Esophagus squamous epithelium (tissue), 5 donors: ENCODE data around the gene KCNJ11. TPM values are rescaled to one million over a fixed set of nuclear protein-coding genes. Genes with fewer than 3 reads are reported as not detected.
A peak's percentile ranks its signal among the peaks of the same experiment; 100 is the strongest.

Experiments
- DNase-seq: peaks from one replicate; lab custom pipeline; 2025; lab: John Stamatoyannopoulos, UW
- H3K27ac ChIP-seq, 4 donors: fragments of 200-600 bp; sonication (generic); one replicate each; pipeline ENCODE4 v1.5.1; 2016 to 2019; ENCODE audit warnings: mild to moderate bottlenecking in 1 of 4
- H3K27me3 ChIP-seq, 4 donors: fragments of 200-600 bp; sonication (generic); 1 replicate in 3 of 4; 2 replicates in 1 of 4; pipeline versions ENCODE4 v1.5.1 to v1.6.0; 2017 to 2021; ENCODE audit warnings: antibody characterized with exemption in 1 of 4
- H3K36me3 ChIP-seq, 3 donors: fragments of 200-600 bp; sonication (generic); one replicate each; pipeline ENCODE4 v1.5.1; 2016 to 2019
- H3K4me1 ChIP-seq, 3 donors: fragments of 200-600 bp; sonication (generic); one replicate each; pipeline ENCODE4 v1.5.1; 2017 to 2019
- H3K4me3 ChIP-seq, 4 donors: fragments of 200-600 bp; sonication (generic); 1 replicate in 3 of 4; 2 replicates in 1 of 4; pipeline ENCODE4 v1.5.1; 2016 to 2019; ENCODE audit warnings: mild to moderate bottlenecking in 2 of 4, moderate library complexity in 1 of 4
- H3K9me3 ChIP-seq, 3 donors: fragments of 200-600 bp; sonication (generic); one replicate each; pipeline ENCODE4 v1.5.1; 2016 to 2019
- CTCF ChIP-seq, 6 experiments: fragments of 450-650 bp in 4 of 6; fragments of 200-600 bp in 2 of 6; sonication (generic) in 2 of 6; IDR thresholded peaks; one replicate each; pipeline ENCODE4 v1.5.1; 2016 to 2019; ENCODE audit warnings: antibody characterized with exemption in 6 of 6, mild to moderate bottlenecking in 4 of 6, moderate library complexity in 4 of 6
- POLR2A ChIP-seq, 4 donors: fragments of 450-650 bp; IDR thresholded peaks; one replicate each; pipeline ENCODE4 v1.6.1; 2017; ENCODE audit warnings: antibody characterized with exemption in 4 of 4, mild to moderate bottlenecking in 4 of 4, moderate library complexity in 3 of 4
- WGBS, 2 donors: methylation state at CpG; one replicate each; pipeline ENCODE4 v1.1.5; 2018; 5-methylcytosine and 5-hydroxymethylcytosine counted together
- intact Hi-C: fragments of 100-400 bp; cut with DNase I; formaldehyde crosslinking; loops from one replicate; pipeline ENCODE4 v1.15.0; 2022
- total RNA-seq, 4 donors: library from RNA; depleted of rRNA; stranded (reverse); fragments of >200 nt; gene quantifications; one replicate each; pipeline ENCODE4 v1.1.0, GENCODE V29; 2016
- donor health status: DM: yes; HTN: yes; CAD: no.

KCNJ11 gene
- total RNA-seq, 4 donors from 2014 or later, result 1.0 to 1.6 (median 1.3) TPM

DNA sequence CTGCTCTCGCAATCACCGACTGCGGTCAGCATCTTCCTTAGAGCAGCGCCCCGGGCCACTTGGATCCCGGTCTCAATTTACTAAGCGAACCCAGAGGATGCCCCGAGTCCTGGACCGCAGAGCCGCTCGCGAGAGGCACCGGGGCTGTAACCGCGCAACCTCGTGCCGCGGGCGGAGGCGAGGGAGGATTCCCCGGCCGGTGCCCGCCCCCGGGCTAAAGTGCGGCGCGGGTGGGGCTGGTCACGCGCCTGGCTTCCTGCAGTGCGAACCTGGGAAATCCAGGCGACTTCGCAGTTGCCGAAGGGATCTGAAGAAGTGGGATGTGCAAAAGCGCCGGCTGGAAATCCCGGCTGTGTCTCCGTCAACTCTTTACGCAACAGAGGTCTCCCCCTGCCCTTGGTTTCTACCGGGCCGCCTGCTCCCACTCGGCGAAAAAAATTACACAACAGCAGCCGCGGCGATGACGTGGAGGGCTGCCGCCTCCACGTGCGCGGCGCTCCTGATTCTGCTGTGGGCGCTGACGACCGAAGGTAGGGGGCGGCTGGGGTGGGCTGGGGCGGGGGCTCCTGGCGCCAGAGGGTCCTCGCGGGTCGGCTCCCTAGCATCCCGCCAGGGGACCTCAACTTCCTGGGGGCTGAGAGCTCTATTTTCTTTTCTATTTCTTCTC is 36.8 kb downstream of the KCNJ11 start, which contains the start of gene NCR3LG1:
NCR3LG1 (plus strand) TSS at position 291 of the 667 bp plus-strand sequence; CDS start at position 461, 170 bp downstream.
- H3K36me3 ChIP-seq, result no peaks in the 10 kb centered on the region
- TF ChIP-seq POLR2A (IDR thresholded peaks at IDR 0.05), result no peak
- no peak for TF ChIP-seq CTCF (IDR thresholded peaks at IDR 0.05)
- DNase-seq, result no peak
- WGBS, 2 donors, result 0 to 4% methylated on average over 5 to 20 of the region's 61 CpGs
- H3K4me1 ChIP-seq, result peaks cover 4 to 38% (median 14%) of the 10 kb centered on the region in 3 donors
- intact Hi-C loops, result no loop called here
- peak within 1 kb of the TSS; percentile 63 to 90 (median 74) for H3K27ac ChIP-seq
- peak within 1 kb of the TSS; percentile 48 to 74 (median 61) for H3K4me3 ChIP-seq
- no peaks in the 10 kb centered on the region for H3K9me3 ChIP-seq
- peaks cover 0 to 21% (median 0%) of the 10 kb centered on the region in 4 donors for H3K27me3 ChIP-seq

DNA sequence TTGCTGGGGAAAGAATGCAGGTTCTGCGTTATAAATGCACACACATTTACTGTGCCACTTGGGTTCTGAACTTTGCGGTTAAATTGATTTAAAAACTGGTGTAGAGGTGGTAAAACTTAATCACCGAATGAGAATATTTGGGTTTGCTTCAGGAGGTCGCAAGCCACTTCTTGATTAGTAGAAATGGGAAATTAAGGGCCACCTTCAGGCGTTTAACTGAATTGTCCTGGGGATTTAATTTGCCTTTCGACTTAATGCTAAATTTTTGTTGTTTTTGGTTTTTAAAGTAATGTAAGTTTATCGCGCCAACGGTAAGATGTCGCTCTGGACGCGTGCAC is 37.3 kb downstream of the KCNJ11 start:
- no peak for DNase-seq
- Histone ChIP-seq H3K4me3 (peak overlapping the region; percentile 48 to 74 (median 61)), H3K4me1 (peaks cover 4 to 38% (median 14%) of the 10 kb centered on the region in 3 donors), H3K27me3 (peaks cover 0 to 21% (median 0%) of the 10 kb centered on the region in 4 donors), H3K36me3 (no peaks in the 10 kb centered on the region), H3K9me3 (no peaks in the 10 kb centered on the region), H3K27ac (peak overlapping the region in 2 of 4 donors; percentile 63 to 90)
- TF ChIP-seq POLR2A (IDR thresholded peaks at IDR 0.05) (no peak), CTCF (IDR thresholded peaks at IDR 0.05) (peak in 2 of 6 experiments; percentile 17 to 21)
- intact Hi-C loops, result no loop called here
- WGBS, 2 donors, result 29 to 30% methylated on average over 6 to 12 of the region's 12 CpGs

DNA sequence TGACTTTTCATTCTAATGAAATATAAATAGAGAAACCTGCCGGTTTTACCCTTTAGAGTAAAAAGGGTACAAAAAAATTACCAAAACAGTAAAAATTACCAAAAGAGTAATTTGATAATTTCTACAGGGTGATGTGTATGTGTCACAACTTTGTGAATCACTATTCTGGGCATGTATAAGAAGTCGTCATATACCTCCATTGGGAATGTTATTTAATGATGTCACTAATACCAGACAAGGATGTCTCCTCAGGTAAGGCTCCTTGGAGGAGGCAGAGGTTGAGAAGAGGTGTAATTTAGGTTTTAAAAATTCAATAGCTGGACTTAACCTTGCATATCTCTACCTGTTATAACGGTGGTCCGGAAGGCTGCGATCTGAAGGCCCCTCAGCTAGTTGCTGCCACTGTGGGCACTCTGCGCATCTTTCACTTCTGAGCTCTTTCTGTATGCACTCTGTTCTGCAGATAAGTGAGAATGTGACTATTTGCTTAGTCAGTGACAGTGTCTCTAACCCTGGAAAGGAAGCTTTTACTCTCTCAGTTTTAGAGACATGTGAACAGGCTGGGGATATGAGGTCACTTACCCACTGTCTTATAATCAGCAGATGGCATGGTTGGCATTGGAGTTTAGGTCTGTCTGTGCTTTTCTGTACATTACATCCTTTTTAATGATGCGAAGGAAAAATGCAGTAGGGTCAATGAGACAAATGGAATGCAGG is 37.8 kb downstream of the KCNJ11 start:
- H3K27ac ChIP-seq, result no peak overlapping the region
- DNase-seq, result no peak
- H3K4me1 ChIP-seq, result peaks cover 4 to 38% (median 14%) of the 10 kb centered on the region in 3 donors
- intact Hi-C loops, result no loop called here
- 89 to 93% methylated on average over 7 of the region's 7 CpGs for WGBS, 2 donors
- H3K27me3 ChIP-seq, result peaks cover 0 to 21% (median 0%) of the 10 kb centered on the region in 4 donors
- TF ChIP-seq CTCF (IDR thresholded peaks at IDR 0.05), result no peak
- TF ChIP-seq POLR2A (IDR thresholded peaks at IDR 0.05), result no peak
- H3K4me3 ChIP-seq, result no peak overlapping the region
- no peaks in the 10 kb centered on the region for H3K36me3 ChIP-seq
- no peaks in the 10 kb centered on the region for H3K9me3 ChIP-seq

DNA sequence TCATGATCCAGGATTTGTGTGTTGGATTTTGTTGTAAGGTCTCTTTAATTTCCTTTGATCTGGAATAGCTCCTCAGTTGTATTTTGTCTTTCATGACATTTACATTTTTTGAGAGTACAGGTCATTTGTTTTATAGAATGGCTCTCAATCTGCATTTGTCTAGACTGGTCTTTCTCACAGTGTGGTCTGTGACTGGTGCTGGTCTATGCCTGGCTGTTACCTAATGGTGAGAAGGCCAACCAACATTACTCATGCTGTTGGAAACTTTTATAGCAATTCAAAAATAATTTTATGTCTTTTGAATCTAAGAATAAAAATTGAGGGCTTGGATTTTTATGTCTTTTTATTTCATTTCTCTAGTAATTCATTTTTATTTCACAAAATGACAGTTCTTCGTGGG is 40.8 kb downstream of the KCNJ11 start:
- no peak for DNase-seq
- intact Hi-C loops, result no loop called here
- Histone ChIP-seq H3K27me3 (peaks cover 0 to 18% (median 0%) of the 10 kb centered on the region in 4 donors), H3K4me1 (peaks cover 4 to 19% (median 9%) of the 10 kb centered on the region in 3 donors), H3K9me3 (no peaks in the 10 kb centered on the region), H3K4me3 (no peak overlapping the region), H3K27ac (no peak overlapping the region), H3K36me3 (peaks cover 0 to 10% (median 0%) of the 10 kb centered on the region in 3 donors)
- no peak for TF ChIP-seq POLR2A (IDR thresholded peaks at IDR 0.05)
- TF ChIP-seq CTCF (IDR thresholded peaks at IDR 0.05), result no peak
- 63 to 66% methylated on average over 1 of the region's 1 CpG for WGBS, 2 donors

GRCh38 chr11:17343907-17344306 is 44.6 kb downstream of the KCNJ11 start:
- Histone ChIP-seq H3K4me1 (no peaks in the 10 kb centered on the region), H3K4me3 (no peak overlapping the region), H3K27me3 (no peaks in the 10 kb centered on the region), H3K36me3 (peaks cover 0 to 10% (median 0%) of the 10 kb centered on the region in 3 donors), H3K9me3 (no peaks in the 10 kb centered on the region), H3K27ac (no peak overlapping the region)
- TF ChIP-seq CTCF (IDR thresholded peaks at IDR 0.05) (no peak), POLR2A (IDR thresholded peaks at IDR 0.05) (no peak)
- intact Hi-C loops, result no loop called here
- no peak for DNase-seq
- WGBS, 2 donors, result 58 to 64% methylated on average over 1 of the region's 1 CpG
